ENCODE measurements around the gene ARHGAP10.

DNA sequence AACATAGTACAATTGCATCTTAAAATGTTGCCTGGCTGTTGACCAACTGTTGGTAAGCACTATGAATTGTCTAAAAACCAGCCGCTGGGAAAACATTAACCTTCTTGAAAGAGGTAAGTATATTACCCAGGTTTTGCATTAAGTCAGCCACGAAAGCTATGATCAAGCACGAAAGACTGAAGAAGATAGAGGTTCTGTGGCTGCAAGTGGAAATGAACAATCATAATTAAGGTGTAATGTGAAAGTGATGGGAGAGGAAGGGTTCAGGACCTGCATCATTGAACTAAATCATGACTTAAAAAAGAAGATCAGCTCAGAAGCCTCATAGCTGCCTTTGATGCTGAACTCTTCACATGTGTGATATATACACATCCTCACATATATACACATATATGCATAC lies 369.3 kb downstream of the ARHGAP10 start:
- TF ChIP-seq, protein P1, sequence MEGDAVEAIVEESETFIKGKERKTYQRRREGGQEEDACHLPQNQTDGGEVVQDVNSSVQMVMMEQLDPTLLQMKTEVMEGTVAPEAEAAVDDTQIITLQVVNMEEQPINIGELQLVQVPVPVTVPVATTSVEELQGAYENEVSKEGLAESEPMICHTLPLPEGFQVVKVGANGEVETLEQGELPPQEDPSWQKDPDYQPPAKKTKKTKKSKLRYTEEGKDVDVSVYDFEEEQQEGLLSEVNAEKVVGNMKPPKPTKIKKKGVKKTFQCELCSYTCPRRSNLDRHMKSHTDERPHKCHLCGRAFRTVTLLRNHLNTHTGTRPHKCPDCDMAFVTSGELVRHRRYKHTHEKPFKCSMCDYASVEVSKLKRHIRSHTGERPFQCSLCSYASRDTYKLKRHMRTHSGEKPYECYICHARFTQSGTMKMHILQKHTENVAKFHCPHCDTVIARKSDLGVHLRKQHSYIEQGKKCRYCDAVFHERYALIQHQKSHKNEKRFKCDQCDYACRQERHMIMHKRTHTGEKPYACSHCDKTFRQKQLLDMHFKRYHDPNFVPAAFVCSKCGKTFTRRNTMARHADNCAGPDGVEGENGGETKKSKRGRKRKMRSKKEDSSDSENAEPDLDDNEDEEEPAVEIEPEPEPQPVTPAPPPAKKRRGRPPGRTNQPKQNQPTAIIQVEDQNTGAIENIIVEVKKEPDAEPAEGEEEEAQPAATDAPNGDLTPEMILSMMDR (conservative IDR thresholded peaks at IDR 0.05; ENCODE audit: low read length), result no peak
- no peak for TF ChIP-seq EZH2phosphoT487 (IDR thresholded peaks at IDR 0.05; ENCODE audit: borderline replicate concordance, low read depth, low read length)
